Smooth muscle cell (in vitro differentiated cells): ENCODE results near the gene PGBD1. TPM values are rescaled to one million over a fixed set of nuclear protein-coding genes. Genes with fewer than 3 reads are reported as not detected.

Experiments
- DNase-seq: peaks from one replicate; lab custom pipeline; 2025; ENCODE audit not compliant: unreplicated experiment; lab: John Stamatoyannopoulos, UW
- H2AFZ ChIP-seq: fragments of 200-600 bp; sonication (generic); 2 replicates; pipeline ENCODE4 v1.6.0; 2016; ENCODE audit warnings: antibody characterized with exemption, low read depth, mild to moderate bottlenecking
- H3F3A ChIP-seq: fragments of 200-600 bp; sonication (generic); 2 replicates; pipeline ENCODE4 v1.6.0; 2017; ENCODE audit warnings: antibody characterized with exemption, low read depth
- H3K27ac ChIP-seq: fragments of 200-600 bp; sonication (generic); 2 replicates; pipeline ENCODE4 v1.5.1; 2016; ENCODE audit warnings: low read depth, mild to moderate bottlenecking
- H3K27me3 ChIP-seq: fragments of 200-600 bp; sonication (generic); 2 replicates; pipeline ENCODE4 v1.6.1; 2016; ENCODE audit warnings: low read depth, mild to moderate bottlenecking
- H3K36me3 ChIP-seq: fragments of 200-600 bp; sonication (generic); 2 replicates; pipeline ENCODE4 v1.5.1; 2016; ENCODE audit warnings: low read depth
- H3K4me1 ChIP-seq: fragments of 200-600 bp; sonication (generic); 2 replicates; pipeline ENCODE4 v1.5.1; 2016; ENCODE audit warnings: low read depth
- H3K4me2 ChIP-seq: fragments of 200-600 bp; sonication (generic); 2 replicates; pipeline ENCODE4 v1.6.0; 2016; ENCODE audit warnings: mild to moderate bottlenecking
- H3K4me3 ChIP-seq: fragments of 200-600 bp; sonication (generic); 2 replicates; pipeline ENCODE4 v1.5.1; 2016; ENCODE audit warnings: mild to moderate bottlenecking
- H3K79me2 ChIP-seq: fragments of 200-600 bp; sonication (generic); 2 replicates; pipeline ENCODE4 v1.6.0; 2016; ENCODE audit warnings: low read depth, mild to moderate bottlenecking
- H3K9ac ChIP-seq: fragments of 200-600 bp; sonication (generic); 2 replicates; pipeline ENCODE4 v1.6.0; 2016; ENCODE audit warnings: low read depth
- H3K9me3 ChIP-seq: fragments of 200-600 bp; sonication (generic); replicated peaks from 2 replicates; pipeline ENCODE4 v1.5.1; 2016; ENCODE audit warnings: low read depth
- H4K20me1 ChIP-seq: fragments of 200-600 bp; sonication (generic); 2 replicates; pipeline ENCODE4 v1.6.0; 2016; ENCODE audit warnings: low read depth
- CTCF ChIP-seq: fragments of 200-600 bp; sonication (generic); IDR thresholded peaks from 2 replicates; pipeline ENCODE4 v1.5.1; 2017; ENCODE audit warnings: borderline replicate concordance, mild to moderate bottlenecking, antibody characterized with exemption; ENCODE audit not compliant: insufficient read depth, poor library complexity, severe bottlenecking
- WGBS: methylation state at CpG from one replicate; pipeline ENCODE4 v1.1.7; 2016; ENCODE audit warnings: low lambda C conversion rate; 5-methylcytosine and 5-hydroxymethylcytosine counted together
- polyA plus RNA-seq: library from polyadenylated mRNA; unstranded; fragments of >200 nt; fragmentation: Nextera tagmentation; extraction: Ambion mirVana; gene quantifications from 2 replicates; pipeline ENCODE4 v1.2.1, GENCODE V29; 2016
- total RNA-seq: library from RNA; depleted of rRNA; stranded (reverse); fragments of >200 nt; gene quantifications from 2 replicates; pipeline ENCODE4 v1.2.3, GENCODE V29; 2014

PGBD1 gene
- total and polyA plus RNA-seq, 2 experiments from 2014 or later: 9.7 to 15.1 TPM

DNA sequence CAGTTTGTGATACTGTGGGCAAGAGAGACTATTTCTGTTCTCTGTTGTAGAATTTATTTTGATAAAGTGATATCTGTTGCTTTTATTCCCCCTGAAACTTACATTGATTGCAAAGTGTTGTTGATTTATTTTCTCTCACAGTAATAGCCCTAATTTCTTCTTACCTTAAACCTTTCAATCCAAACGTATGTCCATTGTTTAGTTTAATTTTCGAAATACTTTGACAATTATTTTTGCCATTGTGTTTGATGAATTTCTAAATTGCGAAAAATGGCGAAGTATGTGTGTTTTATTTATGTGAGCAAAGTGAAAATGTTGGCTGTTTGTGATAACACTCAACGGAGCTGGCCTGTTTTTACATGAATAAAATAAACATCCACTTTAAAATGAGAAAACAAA, 14.8 kb upstream of the PGBD1 start:
- Histone ChIP-seq H3K27me3 (no peaks in the 10 kb centered on the region), H4K20me1 (no peaks in the 10 kb centered on the region), H3K36me3 (no peaks in the 10 kb centered on the region), H3K27ac (peak overlapping the region; percentile 40), H2AFZ (peak overlapping the region; percentile 100), H3K79me2 (peaks cover 25% of the 10 kb centered on the region), H3K4me3 (peak overlapping the region; percentile 93), H3K4me1 (peaks cover 20% of the 10 kb centered on the region), H3F3A (peaks cover 9% of the 10 kb centered on the region), H3K4me2 (peak overlapping the region; percentile 88), H3K9ac (peak overlapping the region; percentile 80), H3K9me3 (no peaks in the 10 kb centered on the region)
- no peak for DNase-seq
- 22% methylated on average over 5 of the region's 5 CpGs for WGBS
- no peak for TF ChIP-seq CTCF

DNA sequence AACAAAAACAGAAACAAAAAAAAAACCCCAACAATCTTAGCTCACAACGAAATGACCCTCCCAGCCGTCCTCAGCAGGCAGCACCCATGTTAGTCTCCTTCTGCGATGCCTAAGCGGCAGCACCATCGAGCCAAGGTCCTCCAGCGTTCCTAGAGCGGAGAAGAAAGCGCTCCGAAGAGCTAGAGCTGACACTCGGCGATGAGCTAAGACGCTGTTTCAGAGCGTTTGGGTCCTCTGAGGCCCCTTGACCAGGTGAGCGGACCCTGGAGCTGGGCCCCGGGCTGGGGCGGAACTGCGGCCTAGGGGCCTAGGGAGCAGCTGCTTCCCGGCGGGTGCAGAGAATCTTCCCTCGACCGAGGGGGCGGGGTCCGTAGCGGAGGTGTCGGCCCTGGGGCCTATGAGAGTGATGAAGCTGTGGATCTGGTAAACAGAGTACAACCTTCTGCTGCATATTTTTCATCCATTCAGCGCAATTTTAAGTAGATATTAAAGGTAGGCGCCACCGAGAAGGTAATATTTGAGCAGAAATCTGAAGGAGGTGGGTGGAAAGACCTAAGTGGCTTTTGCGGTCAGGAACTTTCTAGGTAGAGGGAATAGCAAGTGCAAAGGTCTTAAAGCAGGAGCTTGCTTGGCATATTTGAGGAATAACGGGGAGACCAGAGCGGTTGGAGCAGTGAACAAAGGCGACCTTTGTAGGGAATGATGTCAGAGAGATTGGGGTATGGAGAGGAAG, 14.2 kb upstream of the PGBD1 start, which contains the start of gene ZSCAN26:
Gene ZSCAN26 (plus strand): TSS at position 182 of the 733 bp plus-strand sequence. CDS start 4,777 bp downstream, outside the sequence.
- Histone ChIP-seq H3K36me3 (no peaks in the 10 kb centered on the region), H3K9me3 (no peaks in the 10 kb centered on the region), H3K9ac (peak within 1 kb of the TSS; percentile 80), H3K4me3 (peak within 1 kb of the TSS; percentile 93), H3K27me3 (no peaks in the 10 kb centered on the region), H3K79me2 (peaks cover 25% of the 10 kb centered on the region), H3K27ac (peak within 1 kb of the TSS; percentile 40), H3F3A (peaks cover 9% of the 10 kb centered on the region), H3K4me2 (peak within 1 kb of the TSS; percentile 88), H2AFZ (peak within 1 kb of the TSS; percentile 100), H4K20me1 (no peaks in the 10 kb centered on the region), H3K4me1 (peaks cover 20% of the 10 kb centered on the region)
- WGBS: 2% methylated on average over 32 of the region's 32 CpGs
- DNase-seq: peak; percentile 86
- no peak for TF ChIP-seq CTCF

DNA sequence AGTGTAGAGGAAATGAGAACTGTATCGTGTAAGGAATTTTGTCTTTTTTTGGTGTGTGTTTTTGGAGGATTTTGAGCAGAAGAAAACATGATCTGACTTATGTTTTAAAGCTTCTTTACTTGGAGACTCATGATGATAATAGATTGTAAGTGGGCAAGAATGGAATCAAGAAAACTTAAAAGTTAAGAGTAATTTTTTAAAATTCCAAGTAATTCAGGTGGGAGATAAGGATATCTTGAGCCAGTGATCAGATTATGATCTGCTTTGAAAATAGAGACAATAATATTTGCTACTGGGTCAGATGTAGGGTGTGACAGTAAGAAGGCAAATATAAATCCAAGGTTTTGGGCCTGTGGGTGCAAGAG, 13.7 kb upstream of the PGBD1 start:
- Histone ChIP-seq H2AFZ (peak overlapping the region; percentile 100), H3K27me3 (no peaks in the 10 kb centered on the region), H3K79me2 (peaks cover 25% of the 10 kb centered on the region), H3F3A (peaks cover 9% of the 10 kb centered on the region), H3K9ac (peak overlapping the region; percentile 80), H3K4me3 (peak overlapping the region; percentile 93), H3K4me2 (peak overlapping the region; percentile 88), H4K20me1 (no peaks in the 10 kb centered on the region), H3K27ac (peak overlapping the region; percentile 40), H3K36me3 (peaks cover 4% of the 10 kb centered on the region), H3K4me1 (peaks cover 20% of the 10 kb centered on the region), H3K9me3 (no peaks in the 10 kb centered on the region)
- no peak for DNase-seq
- WGBS: 11% methylated on average over 1 of the region's 1 CpG
- TF ChIP-seq CTCF: no peak

DNA sequence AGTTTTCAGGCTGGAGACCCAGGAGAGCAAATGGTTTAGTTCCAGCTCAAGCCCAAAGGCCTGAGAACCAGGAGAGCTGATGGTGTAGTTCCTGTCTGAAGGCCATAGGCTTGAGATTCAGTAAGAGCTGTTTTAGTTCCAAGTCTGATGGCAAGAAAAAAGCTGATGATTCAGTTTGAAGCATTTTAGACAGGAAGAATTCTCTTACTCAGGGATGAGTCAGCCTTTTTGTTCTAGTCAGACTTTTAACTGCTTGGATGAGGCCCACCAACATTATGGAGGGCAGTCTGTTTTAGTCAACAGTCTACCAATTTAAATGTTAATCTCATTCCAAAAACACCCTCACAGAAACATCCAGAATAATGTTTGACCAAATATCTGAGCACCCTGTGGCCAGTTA, 11.9 kb upstream of the PGBD1 start:
- Histone ChIP-seq H2AFZ (no peak overlapping the region), H3K79me2 (peaks cover 25% of the 10 kb centered on the region), H3K9ac (no peak overlapping the region), H3K4me2 (peak overlapping the region; percentile 44), H3K27ac (peak overlapping the region; percentile 80), H3K9me3 (no peaks in the 10 kb centered on the region), H4K20me1 (no peaks in the 10 kb centered on the region), H3K27me3 (no peaks in the 10 kb centered on the region), H3F3A (peaks cover 9% of the 10 kb centered on the region), H3K4me3 (no peak overlapping the region), H3K36me3 (peaks cover 8% of the 10 kb centered on the region), H3K4me1 (peaks cover 20% of the 10 kb centered on the region)
- no peak for TF ChIP-seq CTCF
- DNase-seq: no peak
